Gastroesophageal sphincter (tissue), 4 donors: ENCODE measurements around the gene UPF2. TPM values are rescaled to one million over a fixed set of nuclear protein-coding genes. Genes with fewer than 3 reads are reported as not detected.
"Not testable (repeated sequence)": the region's sequence is repeated elsewhere in the genome, so short reads cannot be mapped to it uniquely, and the experiment has no call there.

Experiments
- ATAC-seq: fragments of 150-250 bp; one replicate; pipeline ENCODE4 v1.9.1; 2016; ENCODE audit warnings: mild to moderate bottlenecking, moderate library complexity
- H3K27ac ChIP-seq, 4 donors: fragments of 200-600 bp; sonication (generic) in 3 of 4; 1 replicate in 3 of 4; 2 replicates in 1 of 4; pipeline ENCODE4 v1.5.1; 2016 to 2019
- H3K27me3 ChIP-seq: fragments of 200-600 bp; sonication (generic); one replicate; pipeline ENCODE4 v1.5.1; 2019
- H3K36me3 ChIP-seq, 2 donors: fragments of 200-600 bp; sonication (generic); one replicate each; pipeline ENCODE4 v1.5.1; 2019; ENCODE audit warnings: control low read depth in 1 of 2
- H3K4me1 ChIP-seq, 3 donors: fragments of 200-600 bp; sonication (generic); 1 replicate in 2 of 3; 2 replicates in 1 of 3; pipeline ENCODE4 v1.5.1; 2016 to 2019; ENCODE audit warnings: control low read depth in 2 of 3
- H3K4me3 ChIP-seq, 2 donors: fragments of 200-600 bp; sonication (generic); one replicate each; pipeline ENCODE4 v1.5.1; 2019; ENCODE audit warnings: mild to moderate bottlenecking in 1 of 2, moderate library complexity in 1 of 2
- H3K9me3 ChIP-seq, 3 donors: fragments of 200-600 bp; sonication (generic); one replicate each; pipeline ENCODE4 v1.5.1; 2017 to 2019; ENCODE audit warnings: control low read depth in 2 of 3
- CTCF ChIP-seq, 4 experiments: fragments of 200-600 bp in 2 of 4; fragments of 450-650 bp in 2 of 4; sonication (generic) in 1 of 4; IDR thresholded peaks; one replicate each; pipeline ENCODE4 v1.5.1; 2017 to 2019; ENCODE audit warnings: antibody characterized with exemption in 4 of 4, mild to moderate bottlenecking in 2 of 4, moderate library complexity in 2 of 4
- EP300 ChIP-seq: sonication (generic); formaldehyde crosslinking; IDR thresholded peaks from one replicate; pipeline ENCODE4 v1.6.1; 2017; ENCODE audit warnings: antibody characterized with exemption, mild to moderate bottlenecking
- POLR2A ChIP-seq, 2 donors: fragments of 450-650 bp; IDR thresholded peaks; one replicate each; pipeline ENCODE4 v1.6.1; 2017; ENCODE audit warnings: antibody characterized with exemption in 2 of 2, mild to moderate bottlenecking in 2 of 2, moderate library complexity in 1 of 2
- POLR2AphosphoS5 ChIP-seq: sonication (generic); formaldehyde crosslinking; IDR thresholded peaks from one replicate; pipeline ENCODE4 v1.6.1; 2017; ENCODE audit warnings: antibody characterized with exemption
- WGBS, 2 donors: methylation state at CpG; one replicate each; pipeline ENCODE4 v1.1.5; 2018; ENCODE audit warnings: low coverage in 1 of 2; 5-methylcytosine and 5-hydroxymethylcytosine counted together
- total RNA-seq, 4 donors: library from RNA; depleted of rRNA; stranded (reverse); fragments of >200 nt; gene quantifications; one replicate each; pipeline ENCODE4 v1.1.0, GENCODE V29; 2016

The UPF2 gene
- total RNA-seq, 4 donors from 2014 or later: 23.8 to 40.9 (median 35.0) TPM

GRCh38 chr10:12018438-12019282, 23.9 kb downstream of the UPF2 start:
- WGBS, 2 donors: 87 to 100% methylated on average over 2 to 6 of the region's 6 CpGs
- Histone ChIP-seq H3K27me3 (no peaks in the 10 kb centered on the region), H3K36me3 (peaks cover 0 to 6% of the 10 kb centered on the region in 2 donors), H3K9me3 (no peaks in the 10 kb centered on the region), H3K27ac (no peak overlapping the region), H3K4me3 (no peak overlapping the region), H3K4me1 (peaks cover 0 to 19% (median 0%) of the 10 kb centered on the region in 3 donors)
- no peak for ATAC-seq
- TF ChIP-seq POLR2AphosphoS5 (no peak), CTCF (IDR thresholded peaks at IDR 0.05) (no peak), POLR2A (IDR thresholded peaks at IDR 0.05) (no peak), EP300 (no peak)

GRCh38 chr10:12013926-12014325, 28.7 kb downstream of the UPF2 start:
- no peaks in the 10 kb centered on the region for H3K27me3 ChIP-seq
- H3K27ac ChIP-seq: no peak overlapping the region
- peaks cover 0 to 49% of the 10 kb centered on the region in 2 donors for H3K36me3 ChIP-seq
- 95 to 100% methylated on average over 1 of the region's 1 CpG for WGBS, 2 donors
- peaks cover 0 to 8% (median 0%) of the 10 kb centered on the region in 3 donors for H3K4me1 ChIP-seq
- TF ChIP-seq POLR2A (IDR thresholded peaks at IDR 0.05): no peak
- no peak for TF ChIP-seq POLR2AphosphoS5
- no peak for TF ChIP-seq CTCF (IDR thresholded peaks at IDR 0.05)
- TF ChIP-seq EP300: no peak
- H3K4me3 ChIP-seq: no peak overlapping the region
- ATAC-seq: no peak
- peaks cover 0 to 9% (median 0%) of the 10 kb centered on the region in 3 donors for H3K9me3 ChIP-seq

- not testable (repeated sequence) for H3K4me1 ChIP-seq, H3K4me3 ChIP-seq, H3K27ac ChIP-seq, H3K9me3 ChIP-seq, H3K27me3 ChIP-seq, ATAC-seq
- peaks cover 0 to 54% of the 10 kb centered on the region in 2 donors for H3K36me3 ChIP-seq
- 100% methylated on average over 2 to 4 of the region's 6 CpGs for WGBS, 2 donors
Measured at GRCh38 chr10:12013391-12013790, 29.2 kb downstream of the UPF2 start.

- no peak overlapping the region for H3K27ac ChIP-seq
- WGBS, 2 donors: 95 to 100% methylated on average over 3 to 4 of the region's 4 CpGs
- H3K4me3 ChIP-seq: no peak overlapping the region
- H3K27me3 ChIP-seq: no peaks in the 10 kb centered on the region
- peaks cover 0 to 80% of the 10 kb centered on the region in 2 donors for H3K36me3 ChIP-seq
- TF ChIP-seq EP300: no peak
- no peak for TF ChIP-seq POLR2AphosphoS5
- TF ChIP-seq POLR2A (IDR thresholded peaks at IDR 0.05): no peak
- TF ChIP-seq CTCF (IDR thresholded peaks at IDR 0.05): no peak
- ATAC-seq: no peak
- no peaks in the 10 kb centered on the region for H3K4me1 ChIP-seq
- peaks cover 0 to 9% (median 0%) of the 10 kb centered on the region in 3 donors for H3K9me3 ChIP-seq
Measured at GRCh38 chr10:12010353-12010752, 32.3 kb downstream of the UPF2 start.

GRCh38 chr10:12008842-12009241, 33.8 kb downstream of the UPF2 start:
- not testable (repeated sequence) for ATAC-seq, H3K9me3 ChIP-seq, H3K27ac ChIP-seq, H3K4me3 ChIP-seq, H3K4me1 ChIP-seq, H3K27me3 ChIP-seq
- peaks cover 0 to 88% of the 10 kb centered on the region in 2 donors for H3K36me3 ChIP-seq

- ATAC-seq: no peak
- 85 to 93% methylated on average over 4 of the region's 4 CpGs for WGBS, 2 donors
- H3K27me3 ChIP-seq: no peaks in the 10 kb centered on the region
- no peaks in the 10 kb centered on the region for H3K4me1 ChIP-seq
- H3K27ac ChIP-seq: no peak overlapping the region
- TF ChIP-seq CTCF (IDR thresholded peaks at IDR 0.05) (no peak), POLR2AphosphoS5 (no peak), EP300 (no peak), POLR2A (IDR thresholded peaks at IDR 0.05) (no peak)
- H3K9me3 ChIP-seq: peaks cover 0 to 9% (median 0%) of the 10 kb centered on the region in 3 donors
- peaks cover 0 to 88% of the 10 kb centered on the region in 2 donors for H3K36me3 ChIP-seq
- H3K4me3 ChIP-seq: no peak overlapping the region
Measured at GRCh38 chr10:12006671-12007070, 35.9 kb downstream of the UPF2 start.
